GM12874 (cell line): Measurements from ENCODE around the gene MMP2.

Experiments
- CTCF ChIP-seq: IDR thresholded peaks from 2 replicates; pipeline ENCODE4 v1.5.1; 2011; ENCODE audit warnings: low read depth, mild to moderate bottlenecking, control low read depth, low read length, moderate library complexity; ENCODE audit not compliant: insufficient read depth

The MMP2 gene

GRCh38 chr16:55508271-55508921 is 29.4 kb downstream of the MMP2 start:
- TF ChIP-seq CTCF, result no peak

- no peak for TF ChIP-seq CTCF
Measured at GRCh38 chr16:55508941-55509931, 30.2 kb downstream of the MMP2 start, which contains the start of gene LPCAT2. LPCAT2 (plus strand) TSS chr16:55509072; CDS start chr16:55509182, 110 bp downstream.

- TF ChIP-seq CTCF, result no peak
Measured at GRCh38 chr16:55510185-55510805, 31.3 kb downstream of the MMP2 start.

GRCh38 chr16:55512941-55513340 is 33.9 kb downstream of the MMP2 start:
- no peak for TF ChIP-seq CTCF

- no peak for TF ChIP-seq CTCF
Measured at GRCh38 chr16:55513616-55514015, 34.6 kb downstream of the MMP2 start.

GRCh38 chr16:55515111-55515510 is 36.1 kb downstream of the MMP2 start:
- TF ChIP-seq CTCF, result no peak

- no peak for TF ChIP-seq CTCF
Measured at GRCh38 chr16:55521792-55522191, 42.8 kb downstream of the MMP2 start.
